HepG2 (cell line): ENCODE data around the gene MFSD2B. TPM values are rescaled to one million over a fixed set of nuclear protein-coding genes. Genes with fewer than 3 reads are reported as not detected.
A peak's percentile ranks its signal among the peaks of the same experiment; 100 is the strongest.

Source experiments
- CHD4 ChIP-seq: fragments of 200-600 bp; sonication (generic); IDR thresholded peaks from 2 replicates; pipeline ENCODE4 v1.7.0; 2017; ENCODE audit warnings: mild to moderate bottlenecking, low read length, borderline replicate concordance
- DPF2 ChIP-seq: sonication (generic); formaldehyde crosslinking; IDR thresholded peaks from 2 replicates; pipeline ENCODE4 v1.4.0; 2020; ENCODE audit warnings: mild to moderate bottlenecking, low read depth, missing genetic modification reagents, borderline replicate concordance
- ESRRA ChIP-seq: sonication (generic); formaldehyde crosslinking; IDR thresholded peaks from 2 replicates; pipeline ENCODE4 v1.5.1; 2020; ENCODE audit warnings: mild to moderate bottlenecking, low read depth, missing genetic modification reagents
- FLYWCH1 ChIP-seq: sonication (generic); formaldehyde crosslinking; IDR thresholded peaks from 2 replicates; pipeline ENCODE4 v1.8.1; 2023; ENCODE audit warnings: mild to moderate bottlenecking, missing genetic modification reagents
- IKZF1 ChIP-seq: fragments of 450-650 bp; IDR thresholded peaks from 2 replicates; pipeline ENCODE4 v1.7.1; 2016
- KLF15 ChIP-seq: sonication (generic); formaldehyde crosslinking; IDR thresholded peaks from 2 replicates; pipeline ENCODE4 v1.8.1; 2023; ENCODE audit warnings: borderline replicate concordance, mild to moderate bottlenecking, inconsistent platforms, missing genetic modification reagents, mixed read lengths
- MYC ChIP-seq: sonication (generic); formaldehyde crosslinking; IDR thresholded peaks from 2 replicates; pipeline ENCODE4 v1.9.0; 2021; ENCODE audit warnings: missing genetic modification reagents, borderline replicate concordance
- NCOR1 ChIP-seq: fragments of 200-600 bp; sonication (generic); IDR thresholded peaks from 2 replicates; pipeline ENCODE4 v1.7.0; 2017; ENCODE audit warnings: antibody characterized with exemption, low read length, borderline replicate concordance
- POGK ChIP-seq: sonication (generic); formaldehyde crosslinking; conservative IDR thresholded peaks from 2 replicates; pipeline ENCODE4 v1.8.0; 2022; ENCODE audit warnings: mild to moderate bottlenecking, moderate library complexity, missing genetic modification reagents
- SAP130 ChIP-seq: IDR thresholded peaks from 2 replicates; pipeline ENCODE4 v1.6.1; 2016; ENCODE audit warnings: low read depth
- THAP11 ChIP-seq: IDR thresholded peaks from 2 replicates; pipeline ENCODE4 v1.6.1; 2016; ENCODE audit warnings: missing biosample characterization, missing genetic modification reagents
- USF2 ChIP-seq, 2 experiments: sonication (generic) in 1 of 2; formaldehyde crosslinking in 1 of 2; IDR thresholded peaks; 2 replicates each; pipeline versions ENCODE4 v1.5.1 to v1.6.1; 2011 to 2020; ENCODE audit warnings: borderline replicate concordance in 1 of 2, low read depth in 1 of 2, low read length in 1 of 2, mild to moderate bottlenecking in 1 of 2, missing genetic modification reagents in 1 of 2, moderate library complexity in 1 of 2
- ZNF333 ChIP-seq: sonication (generic); formaldehyde crosslinking; IDR thresholded peaks from 2 replicates; pipeline ENCODE4 v1.4.0; 2020; ENCODE audit warnings: mild to moderate bottlenecking, missing genetic modification reagents, borderline replicate concordance
- ZNF430 ChIP-seq: sonication (generic); formaldehyde crosslinking; IDR thresholded peaks from 2 replicates; pipeline ENCODE4 v1.9.0; 2021; ENCODE audit warnings: mild to moderate bottlenecking, missing genetic modification reagents
- ZNF749 ChIP-seq: sonication (generic); formaldehyde crosslinking; IDR thresholded peaks from 2 replicates; pipeline ENCODE4 v1.8.0; 2022; ENCODE audit warnings: mild to moderate bottlenecking, missing genetic modification reagents, moderate library complexity, borderline replicate concordance
- polyA plus RNA-seq, 8 experiments: library from polyadenylated mRNA; depleted of rRNA in 3 of 8; stranded (reverse) in 7 of 8; unstranded in 1 of 8; fragments of >200 nt; fragmentation: Illumina TruSeq in 4 of 8; extraction: Trizol in 4 of 8; gene quantifications; 2 replicates each; pipeline versions ENCODE4 v1.2.1 to v1.2.3, GENCODE V29; 2011 to 2016; ENCODE audit warnings: low read depth in 4 of 8, missing spikeins in 1 of 8, mixed read lengths in 1 of 8; ENCODE audit not compliant: insufficient read depth in 1 of 8
- total RNA-seq, 5 experiments: library from RNA; depleted of rRNA; stranded (reverse); fragments of >200 nt; fragmentation: Illumina TruSeq; extraction: Trizol; gene quantifications; 2 replicates each; pipeline ENCODE4 v1.2.3, GENCODE V29; 2016; ENCODE audit warnings: low read depth in 1 of 5
- TF ChIP-seq, protein P1 (sequence below): sonication (generic); formaldehyde crosslinking; IDR thresholded peaks from 2 replicates; pipeline ENCODE4 v1.4.0; 2020; ENCODE audit warnings: missing genetic modification reagents, borderline replicate concordance

Gene MFSD2B
- total and polyA plus RNA-seq, 2 of the 13 experiments (the other 11 are each of a cell fraction or from before 2014, with no cell fraction given) = 0.21 to 0.93 TPM

- TF ChIP-seq USF2 (IDR thresholded peaks at IDR 0.05; ENCODE audit: low read depth, low read length) = 0 out of 2 replicates have a peak, but pooled peaks have one; percentile 38
- peak; percentile 42; the same call in 1 of the 2 replicates for TF ChIP-seq USF2 (CRISPR knock-in tag; IDR thresholded peaks at IDR 0.05; ENCODE audit: borderline replicate concordance)
- TF ChIP-seq ZNF430 (CRISPR knock-in tag) = no peak
- TF ChIP-seq THAP11 (CRISPR knock-in tag) = no peak
- 0 out of 2 replicates have a peak, but pooled peaks have one; percentile 60 for TF ChIP-seq ZNF749
- no peak for TF ChIP-seq ZNF333 (CRISPR knock-in tag)
- 0 out of 2 replicates have a peak, but pooled peaks have one; percentile 40 for TF ChIP-seq FLYWCH1 (CRISPR knock-in tag)
- TF ChIP-seq, protein P1, sequence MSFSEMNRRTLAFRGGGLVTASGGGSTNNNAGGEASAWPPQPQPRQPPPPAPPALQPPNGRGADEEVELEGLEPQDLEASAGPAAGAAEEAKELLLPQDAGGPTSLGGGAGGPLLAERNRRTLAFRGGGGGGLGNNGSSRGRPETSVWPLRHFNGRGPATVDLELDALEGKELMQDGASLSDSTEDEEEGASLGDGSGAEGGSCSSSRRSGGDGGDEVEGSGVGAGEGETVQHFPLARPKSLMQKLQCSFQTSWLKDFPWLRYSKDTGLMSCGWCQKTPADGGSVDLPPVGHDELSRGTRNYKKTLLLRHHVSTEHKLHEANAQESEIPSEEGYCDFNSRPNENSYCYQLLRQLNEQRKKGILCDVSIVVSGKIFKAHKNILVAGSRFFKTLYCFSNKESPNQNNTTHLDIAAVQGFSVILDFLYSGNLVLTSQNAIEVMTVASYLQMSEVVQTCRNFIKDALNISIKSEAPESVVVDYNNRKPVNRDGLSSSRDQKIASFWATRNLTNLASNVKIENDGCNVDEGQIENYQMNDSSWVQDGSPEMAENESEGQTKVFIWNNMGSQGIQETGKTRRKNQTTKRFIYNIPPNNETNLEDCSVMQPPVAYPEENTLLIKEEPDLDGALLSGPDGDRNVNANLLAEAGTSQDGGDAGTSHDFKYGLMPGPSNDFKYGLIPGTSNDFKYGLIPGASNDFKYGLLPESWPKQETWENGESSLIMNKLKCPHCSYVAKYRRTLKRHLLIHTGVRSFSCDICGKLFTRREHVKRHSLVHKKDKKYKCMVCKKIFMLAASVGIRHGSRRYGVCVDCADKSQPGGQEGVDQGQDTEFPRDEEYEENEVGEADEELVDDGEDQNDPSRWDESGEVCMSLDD = no peak
- peak; percentile 12; the same call in 1 of the 2 replicates for TF ChIP-seq SAP130 (CRISPR knock-in tag)
- TF ChIP-seq ESRRA (CRISPR knock-in tag) = no peak
- no peak for TF ChIP-seq MYC
- no peak for TF ChIP-seq IKZF1
- no peak for TF ChIP-seq POGK (CRISPR knock-in tag)
- no peak for TF ChIP-seq DPF2
- TF ChIP-seq KLF15 = no peak
- TF ChIP-seq CHD4 = no peak
- TF ChIP-seq NCOR1 = no peak
Observed at GRCh38 chr2:24008672-24009366, 1.1 kb upstream of the MFSD2B start (continued).
